ENCODE data around the gene DNAJC2.
"Not testable (repeated sequence)": the region's sequence is repeated elsewhere in the genome, so short reads cannot be mapped to it uniquely, and the experiment has no call there.

DNAJC2 gene

DNA sequence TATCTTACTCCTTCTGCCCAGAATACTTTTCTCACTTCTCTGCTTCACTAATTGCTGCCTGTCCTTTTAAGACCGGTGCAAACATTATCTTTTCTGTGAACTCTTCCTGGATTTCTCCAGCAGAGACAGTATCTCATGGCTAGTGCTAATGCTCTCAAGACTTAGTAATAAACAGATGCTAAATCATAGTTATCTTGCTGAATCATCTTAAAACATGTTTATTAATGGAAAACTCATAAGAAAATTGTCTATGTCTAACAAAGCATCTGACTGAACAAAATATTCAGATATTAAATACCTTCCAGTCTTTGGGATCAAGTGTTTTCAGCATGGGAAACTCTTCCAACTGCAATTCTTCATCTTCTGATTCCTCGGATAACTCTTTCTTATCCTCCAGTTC is 3.1 kb downstream of the DNAJC2 start:
- no peak for DNase-seq

DNA sequence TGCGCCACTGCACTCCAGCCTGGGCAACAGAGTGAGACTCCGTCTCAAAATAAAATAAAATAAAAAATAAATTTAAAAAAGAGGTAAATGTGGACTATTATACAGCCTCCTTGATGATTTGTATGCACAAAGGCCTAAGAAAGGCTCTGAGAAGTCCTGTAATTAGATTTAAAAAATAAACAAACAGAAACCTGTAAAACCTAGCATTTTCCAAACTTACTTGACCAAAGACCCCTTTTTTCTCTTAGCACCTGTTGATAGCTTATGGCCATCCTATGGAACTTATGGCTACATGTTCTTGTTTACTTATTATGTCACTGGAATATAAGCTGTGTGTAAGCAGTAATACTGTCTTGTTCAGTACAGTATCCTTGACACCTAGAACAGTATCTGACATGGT is 5.7 kb downstream of the DNAJC2 start:
- DNase-seq, result no peak

DNA sequence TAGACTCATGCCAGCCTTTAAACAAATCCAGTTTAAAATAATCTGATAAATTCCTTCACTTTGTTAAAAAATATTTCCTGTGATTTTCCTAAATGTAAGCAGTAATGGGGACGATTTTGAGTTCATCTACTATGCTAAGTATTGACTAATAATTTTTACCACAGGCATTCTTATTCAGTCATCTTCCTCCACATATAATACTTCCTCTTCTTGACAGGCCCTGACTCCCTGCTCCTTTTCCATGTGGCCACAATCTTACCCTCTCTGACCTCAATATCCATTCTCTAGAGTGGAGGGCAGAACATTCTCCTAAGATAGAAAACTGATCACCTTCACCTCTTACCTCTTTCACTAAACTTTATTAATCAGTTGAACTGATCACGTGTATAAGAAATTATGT is 7.8 kb downstream of the DNAJC2 start:
- peak; percentile 65 for DNase-seq

DNA sequence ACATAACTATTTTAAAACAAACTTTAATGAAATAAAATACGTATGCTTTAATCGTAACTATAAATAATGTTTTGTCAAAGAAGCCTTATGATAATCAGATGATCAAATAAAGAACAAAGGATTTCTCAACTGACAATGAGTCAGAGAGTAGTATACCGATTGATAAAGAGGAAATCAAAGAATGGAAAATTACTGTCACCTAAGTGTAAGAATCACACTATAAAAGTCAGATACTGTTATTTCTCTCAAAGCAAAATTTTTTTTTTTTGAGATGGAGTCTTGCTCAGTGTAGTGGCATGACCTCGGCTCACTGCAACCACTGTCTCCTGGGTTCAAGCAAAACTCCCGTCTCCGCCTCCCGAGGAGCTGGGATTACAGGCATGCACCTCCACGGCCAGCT is 18.8 kb downstream of the DNAJC2 start:
- no peak for DNase-seq

DNA sequence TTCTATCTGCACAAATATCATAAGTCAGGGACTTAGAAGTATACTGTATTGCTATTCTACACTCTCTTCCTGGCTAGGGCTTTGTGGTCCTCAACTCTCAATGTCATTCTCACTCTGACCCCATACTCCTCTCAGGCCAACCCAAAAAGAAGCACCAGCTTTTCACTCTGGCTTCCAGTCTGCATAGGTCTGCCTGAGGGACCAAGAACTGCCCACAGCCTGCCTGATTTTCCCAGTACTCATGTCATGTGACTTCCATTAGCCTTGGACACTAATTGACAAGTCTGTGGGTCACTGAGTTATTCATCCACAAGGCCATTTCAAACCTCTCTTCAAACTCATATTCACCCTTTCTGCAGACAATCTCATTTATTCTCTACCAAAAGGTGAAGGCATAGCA is 27.6 kb downstream of the DNAJC2 start:
- no peak for DNase-seq

DNA sequence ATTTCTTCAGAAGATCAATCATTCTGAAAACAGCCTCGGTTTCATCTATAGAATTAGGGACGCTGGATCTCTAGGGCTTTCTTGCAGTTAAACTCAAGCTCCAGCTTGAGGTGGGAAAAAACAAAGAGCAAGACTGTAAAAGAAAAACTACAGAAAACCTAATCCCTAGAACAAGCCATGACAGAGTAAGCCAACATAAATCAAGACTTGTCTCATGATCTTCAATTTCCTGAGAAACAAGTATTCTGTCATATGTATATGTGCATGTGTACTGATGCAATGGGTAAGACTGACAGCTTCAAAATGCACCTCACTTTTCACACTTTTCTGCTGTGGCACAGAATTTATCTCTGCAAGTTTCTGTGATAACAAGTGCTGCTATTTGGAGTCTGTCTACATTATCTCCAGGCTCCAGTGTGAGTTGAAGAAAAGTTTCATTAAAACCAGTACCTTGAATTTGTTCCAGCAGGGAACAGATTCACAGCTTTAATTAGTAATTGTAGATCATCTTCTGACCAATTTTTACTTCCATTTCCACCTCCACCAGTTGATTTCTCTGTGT is 28.1 kb downstream of the DNAJC2 start:
- no peak for DNase-seq

DNA sequence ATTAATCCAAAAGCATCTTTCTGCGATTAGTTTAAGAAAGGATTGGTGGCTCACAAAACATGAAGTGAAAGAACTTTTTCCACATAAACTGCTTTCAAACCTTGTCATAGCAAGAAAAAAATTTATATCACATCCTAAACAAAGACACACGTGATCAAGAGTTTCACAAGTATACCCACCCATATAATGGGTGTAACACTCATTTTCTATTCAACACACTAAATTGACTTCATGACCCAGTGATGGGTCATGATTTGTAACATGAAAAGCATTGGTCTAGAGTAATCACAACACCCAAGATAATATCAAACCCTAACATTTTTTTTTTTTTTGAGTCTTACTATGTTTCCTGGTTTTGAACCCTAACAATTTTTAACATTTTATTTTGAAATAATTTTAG is 29.7 kb downstream of the DNAJC2 start:
- no peak for DNase-seq

DNA sequence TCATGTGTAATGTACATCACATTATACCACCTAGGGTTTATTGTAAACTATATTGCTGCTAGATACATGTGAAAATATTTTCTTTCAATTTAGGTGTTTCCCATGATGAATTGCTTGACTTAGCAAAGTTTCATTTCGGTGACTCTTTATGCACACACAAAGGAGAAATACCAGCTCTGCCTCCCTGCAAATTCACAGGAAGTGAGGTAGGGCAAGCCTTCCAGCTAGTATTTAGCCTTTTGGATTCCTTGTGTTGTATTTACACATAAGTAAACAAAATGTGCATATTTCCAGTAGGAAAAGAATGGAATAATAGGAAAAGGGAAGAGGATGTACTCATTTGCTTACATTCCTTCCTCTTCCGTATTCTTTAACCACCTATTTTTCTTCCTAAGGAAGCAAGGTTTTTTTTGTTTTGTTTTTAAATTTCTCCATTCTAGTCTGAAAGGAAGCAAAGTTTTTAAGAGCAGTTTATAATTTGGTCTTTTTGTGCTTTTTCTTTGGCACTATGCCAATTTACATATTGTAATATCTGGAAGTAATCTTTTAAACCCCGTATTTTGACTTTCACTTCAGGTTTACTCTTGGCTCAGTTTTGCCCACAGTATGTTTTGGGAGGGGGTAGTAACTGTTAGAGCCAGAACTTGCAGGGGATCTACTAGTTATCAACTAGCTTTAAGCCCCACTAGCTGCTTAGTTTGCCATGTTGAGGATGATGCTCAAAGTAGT is 36.9 kb downstream of the DNAJC2 start:
- DNase-seq, result peak; percentile 7

DNA sequence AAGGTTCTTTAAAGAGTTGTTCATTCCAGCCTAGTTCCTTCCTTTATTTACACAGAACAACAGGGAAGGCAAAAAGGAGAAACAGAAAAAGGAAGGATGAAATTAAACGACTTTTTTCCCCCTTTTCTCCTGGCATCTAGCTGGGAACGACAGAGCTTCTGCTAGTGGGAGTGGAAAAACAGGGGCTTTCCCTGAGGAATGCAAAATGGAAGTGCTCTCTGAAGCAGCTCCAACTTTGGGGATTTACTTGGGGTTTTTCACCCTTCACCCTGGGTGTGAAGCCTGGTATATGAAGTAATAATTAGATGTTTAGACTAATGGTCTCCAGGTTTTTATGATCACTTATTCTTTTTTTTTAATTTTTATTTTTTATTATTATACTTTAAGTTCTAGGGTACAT is 43.1 kb downstream of the DNAJC2 start:
- no peak for DNase-seq

DNA sequence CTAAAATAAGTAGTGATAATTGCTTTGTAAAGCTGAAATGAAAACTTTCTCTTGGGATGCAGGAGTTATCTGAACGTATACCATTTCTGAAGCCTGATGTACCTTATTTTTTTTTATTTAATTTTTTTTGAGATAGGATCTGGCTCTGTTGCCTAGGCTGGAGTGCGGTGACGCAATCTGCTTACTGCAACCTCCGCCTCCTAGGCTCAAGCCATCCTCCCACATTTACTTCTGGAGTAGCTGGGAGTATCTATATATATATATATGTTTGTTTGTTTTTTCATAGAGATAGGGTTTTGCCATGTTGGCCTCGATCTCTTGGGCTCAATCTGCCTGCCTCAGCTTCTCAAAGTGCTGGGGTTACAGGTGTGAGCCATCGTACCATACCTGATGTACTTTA is 44.9 kb downstream of the DNAJC2 start:
- DNase-seq, result peak; percentile 21

DNA sequence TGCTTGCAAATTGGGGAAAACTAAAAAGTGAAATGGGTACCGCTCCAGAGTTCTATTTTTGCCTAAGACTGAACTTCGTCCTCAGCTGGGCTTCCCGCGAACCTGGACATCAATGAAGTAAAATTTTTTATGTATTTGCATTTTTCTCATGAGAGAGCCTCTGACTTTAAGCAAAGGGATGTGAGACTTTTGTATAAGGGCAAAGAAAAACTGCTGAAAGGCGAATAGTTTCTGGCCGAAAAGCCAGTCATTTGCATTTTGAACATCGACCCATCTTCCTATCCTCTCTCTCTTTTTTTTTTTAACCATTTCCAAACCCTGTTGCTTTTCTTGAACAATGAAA is 46.8 kb downstream of the DNAJC2 start:
- DNase-seq, result no peak

DNA sequence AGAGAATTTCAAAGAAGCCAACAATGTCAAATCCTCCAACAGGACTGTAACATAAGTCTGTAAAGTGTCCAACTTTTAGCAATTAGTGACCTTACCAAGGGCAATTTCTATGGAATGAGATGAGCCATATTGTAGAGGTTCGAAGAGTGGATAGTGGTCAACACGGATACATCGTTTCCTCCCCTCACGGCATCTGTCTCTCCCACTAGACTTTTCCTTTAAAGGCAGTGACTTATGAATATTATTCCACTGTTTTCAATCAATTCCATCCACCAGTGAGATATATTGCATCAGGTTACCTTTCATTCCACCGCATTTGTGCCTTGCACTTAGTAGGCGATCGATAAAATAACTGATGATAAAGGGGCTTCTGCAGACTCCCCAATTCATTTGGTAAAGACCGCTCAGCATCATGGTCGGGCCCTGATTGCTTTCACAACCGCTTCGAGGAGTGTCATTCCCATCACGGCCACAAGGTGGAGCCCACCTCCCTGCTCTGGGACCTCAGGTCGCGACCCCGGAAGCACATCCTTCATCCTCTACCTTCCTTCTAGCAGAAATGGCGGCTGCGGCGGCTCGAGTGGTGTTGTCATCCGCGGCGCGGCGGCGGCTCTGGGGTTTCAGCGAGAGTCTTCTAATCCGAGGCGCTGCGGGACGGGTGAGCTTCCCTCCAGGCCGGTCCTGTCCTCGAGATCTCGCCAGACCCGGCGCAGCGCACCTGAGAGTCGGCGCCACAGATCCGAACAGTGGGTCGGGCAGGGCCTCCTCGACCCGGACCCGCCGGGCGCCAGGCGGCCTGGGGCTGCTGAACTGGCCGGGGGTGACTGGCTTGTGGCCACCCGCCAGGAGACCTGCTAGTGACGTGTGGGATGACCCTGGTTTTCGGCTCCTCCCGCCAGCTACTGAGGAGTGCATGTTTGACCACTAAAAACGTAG is 47.4 kb downstream of the DNAJC2 start, which contains the start of gene PMPCB:
Gene PMPCB (plus strand): TSS at position 535 of the 936 bp plus-strand sequence. CDS start 25 bp downstream, at position 560.
- peak; percentile 89 for DNase-seq

DNA sequence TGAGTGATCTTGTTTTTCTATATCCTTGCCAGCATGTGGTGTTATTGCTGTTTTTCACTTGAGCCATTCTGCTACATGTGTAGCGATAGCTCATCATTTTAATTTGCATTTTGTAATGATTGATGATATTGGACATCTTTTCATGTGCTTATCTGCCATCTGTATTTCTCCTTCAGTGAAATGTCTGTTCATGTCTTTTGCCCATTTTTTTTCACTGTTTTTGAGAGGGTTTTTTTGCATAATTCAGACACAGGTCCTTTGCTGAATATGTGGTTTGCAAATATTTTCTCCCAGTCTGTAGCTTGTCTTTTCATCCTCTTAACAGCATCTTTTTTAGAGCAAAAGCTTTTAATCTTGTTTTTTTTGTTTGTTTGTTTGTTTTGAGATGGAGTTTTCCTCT is 51.0 kb downstream of the DNAJC2 start:
- DNase-seq, result no peak

DNA sequence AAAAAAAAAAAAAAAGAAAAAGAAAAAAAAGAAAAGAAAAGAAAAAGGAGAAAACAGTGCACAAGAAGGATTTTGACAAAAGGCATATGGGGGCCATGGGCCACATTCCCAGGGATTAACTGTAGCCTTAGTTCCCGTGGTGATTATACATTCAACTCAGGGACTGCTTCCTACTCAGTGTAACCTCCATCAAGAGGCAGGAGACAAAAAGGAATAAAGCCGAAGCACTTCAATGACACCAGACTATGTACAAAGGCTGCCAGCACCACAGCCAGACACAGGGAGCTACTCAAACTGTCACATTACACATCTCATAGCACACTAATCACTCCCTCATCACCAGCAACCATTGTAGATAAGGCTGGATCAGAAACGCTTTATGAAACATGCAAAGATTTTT is 52.4 kb downstream of the DNAJC2 start:
- DNase-seq, result no peak

DNA sequence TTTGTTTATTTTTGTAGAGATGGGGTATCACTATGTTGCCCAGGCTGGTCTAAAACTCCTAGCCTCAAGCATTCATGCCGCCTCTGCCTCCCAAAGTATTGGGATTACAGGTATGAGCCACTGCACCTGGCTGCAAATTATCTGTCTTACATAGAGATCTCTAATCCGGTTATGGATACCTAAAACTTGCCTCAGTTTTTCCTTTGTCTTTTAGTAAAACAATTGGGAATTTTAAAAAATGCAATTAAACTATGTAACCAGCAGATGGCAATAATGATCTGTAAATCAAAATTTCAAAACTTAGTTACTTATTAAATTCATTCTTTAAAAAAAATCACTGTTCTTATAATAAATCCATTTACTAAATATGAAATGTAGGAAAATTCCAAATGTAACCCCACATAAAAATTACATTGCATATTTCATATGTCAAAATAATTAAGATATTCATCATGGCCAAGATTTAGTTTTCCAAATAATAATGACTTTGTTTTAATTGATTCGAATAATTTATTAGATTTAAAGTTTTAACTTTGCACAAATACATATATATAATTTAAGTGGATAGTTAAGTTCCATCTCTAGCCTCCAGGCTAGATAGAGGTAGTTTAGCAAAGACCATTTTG is 61.7 kb downstream of the DNAJC2 start:
- DNase-seq, result not testable (repeated sequence)

DNA sequence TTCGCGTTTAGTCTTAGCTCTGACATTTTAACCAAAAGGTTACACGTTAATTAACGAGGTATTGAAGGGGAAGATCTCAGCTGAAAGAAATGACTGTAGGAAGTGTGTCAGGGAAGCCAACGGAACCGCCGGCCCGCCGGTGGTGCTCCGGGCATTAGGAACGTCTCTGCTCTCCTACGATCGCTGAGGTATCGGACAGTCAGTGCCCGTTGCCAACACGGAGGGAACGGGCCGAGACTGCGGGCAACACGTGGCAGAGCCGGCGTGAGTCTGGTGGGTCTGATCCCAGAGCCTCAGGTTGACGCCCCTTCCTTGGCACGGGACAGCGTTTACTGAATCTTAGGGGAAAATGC is 63.8 kb downstream of the DNAJC2 start:
- not testable (repeated sequence) for DNase-seq

DNA sequence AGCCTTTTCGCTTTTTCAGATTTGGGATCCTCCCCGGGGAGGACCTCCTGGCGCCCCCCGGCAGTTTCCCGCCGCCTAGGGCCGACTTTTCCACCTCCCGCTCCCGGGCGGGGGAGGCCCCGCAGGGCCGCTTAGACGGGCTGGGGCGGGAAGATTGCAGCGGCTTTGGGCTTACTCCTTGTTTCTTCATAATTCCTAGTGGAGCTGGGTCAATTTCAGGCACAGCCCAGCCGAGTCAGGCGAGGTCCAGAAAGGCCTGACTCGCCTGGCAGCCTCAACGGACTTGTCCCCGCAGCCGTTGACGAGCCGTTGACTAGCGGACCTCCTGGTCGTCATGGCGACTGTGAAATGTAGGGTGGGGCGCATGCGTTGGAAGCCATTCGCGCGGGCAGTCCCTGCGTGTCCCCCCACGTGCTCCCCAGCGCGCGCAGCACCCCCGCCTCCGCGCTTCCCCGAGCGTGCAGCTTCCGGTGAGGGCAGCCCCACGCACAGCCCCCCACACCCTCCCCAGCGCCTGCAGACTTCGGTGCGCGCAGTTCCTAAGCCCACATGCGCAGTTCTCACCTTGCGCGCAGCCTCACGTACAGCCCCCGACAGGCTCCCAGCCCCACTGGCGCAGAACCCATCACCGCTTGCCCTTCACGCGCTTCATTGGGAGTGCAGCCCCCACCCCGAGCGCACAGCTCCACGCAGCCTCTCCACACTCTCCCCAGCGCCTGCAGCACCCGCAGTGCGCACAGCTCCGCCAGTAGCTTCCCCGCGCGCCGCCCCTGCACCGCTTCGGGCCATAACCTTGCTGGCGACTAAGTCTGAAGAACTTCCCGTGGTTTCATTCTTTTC is 64.4 kb downstream of the DNAJC2 start:
- peak; percentile 79 for DNase-seq

DNA sequence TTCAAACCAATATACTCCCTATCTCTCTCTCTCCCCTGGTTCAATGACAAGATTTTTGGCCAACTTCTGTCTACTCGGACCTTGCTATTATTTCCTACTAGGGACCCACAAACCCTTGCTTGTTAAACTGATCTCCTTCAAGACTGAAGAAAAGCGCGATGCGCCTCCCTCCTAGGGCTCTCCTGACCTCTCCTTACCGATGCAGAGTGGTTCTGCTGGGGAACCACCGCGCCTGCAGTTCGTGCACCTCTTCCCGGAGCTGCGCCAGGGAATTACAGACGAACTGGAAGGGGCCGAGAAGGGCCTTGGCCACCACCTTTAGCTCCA is 65.0 kb downstream of the DNAJC2 start:
- DNase-seq, result peak; percentile 16

DNA sequence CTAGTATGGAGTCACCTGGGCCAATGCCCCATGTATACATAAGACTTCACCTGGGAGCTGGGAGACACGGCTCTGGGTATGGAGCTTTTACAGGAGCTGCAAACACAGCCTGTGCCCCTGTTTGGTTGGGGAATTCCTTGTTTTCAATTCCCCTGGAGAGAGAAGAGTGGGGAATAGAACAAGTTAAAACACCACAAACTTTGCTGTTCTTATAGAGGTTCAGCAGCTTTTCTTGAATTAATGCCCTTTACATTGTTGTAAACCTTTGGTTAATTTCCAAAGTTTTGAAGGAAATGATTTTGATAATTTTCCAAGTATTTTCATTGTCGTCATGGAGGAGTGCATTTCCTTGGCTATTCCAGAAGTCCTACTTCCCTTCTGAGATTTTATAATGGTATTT is 66.4 kb downstream of the DNAJC2 start:
- not testable (repeated sequence) for DNase-seq

DNA sequence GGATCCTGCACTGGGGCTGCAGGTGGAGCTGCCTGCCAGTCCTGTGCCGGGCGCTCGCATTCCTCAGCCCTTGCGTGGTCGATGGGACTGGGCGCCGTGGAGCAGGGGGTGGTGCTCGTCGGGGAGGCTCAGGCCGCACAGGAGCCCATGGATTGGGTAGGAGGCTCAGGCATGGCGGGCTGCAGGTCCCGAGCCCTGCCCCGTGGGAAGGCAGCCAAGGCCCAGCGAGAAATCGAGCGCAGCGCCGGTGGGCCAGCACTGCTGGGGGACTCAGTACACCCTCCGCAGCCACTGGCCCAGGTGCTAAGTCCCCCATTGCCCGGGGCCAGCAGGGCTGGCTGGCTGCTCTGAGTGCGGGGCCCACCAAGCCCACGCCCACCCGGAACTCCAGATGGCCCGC is 69.7 kb downstream of the DNAJC2 start:
- not testable (repeated sequence) for DNase-seq

DNA sequence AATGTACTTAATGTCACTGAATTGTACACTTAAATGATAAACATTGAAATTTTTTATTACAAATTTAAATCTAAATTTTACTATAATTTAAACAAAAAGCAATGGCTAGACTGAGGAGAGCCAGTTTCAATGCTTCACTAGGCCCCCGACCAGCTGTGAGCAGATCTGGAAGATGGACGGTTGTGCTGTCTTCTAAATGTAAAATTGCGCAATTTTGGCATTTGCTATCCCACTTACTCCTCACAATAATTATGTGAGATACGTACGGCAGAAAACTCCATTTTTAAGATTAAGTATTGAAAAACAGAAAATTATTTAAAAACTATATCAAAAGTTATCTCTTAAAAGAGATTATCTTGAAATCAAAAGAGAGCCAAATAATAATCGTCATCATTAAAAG is 71.2 kb downstream of the DNAJC2 start:
- not testable (repeated sequence) for DNase-seq

DNA sequence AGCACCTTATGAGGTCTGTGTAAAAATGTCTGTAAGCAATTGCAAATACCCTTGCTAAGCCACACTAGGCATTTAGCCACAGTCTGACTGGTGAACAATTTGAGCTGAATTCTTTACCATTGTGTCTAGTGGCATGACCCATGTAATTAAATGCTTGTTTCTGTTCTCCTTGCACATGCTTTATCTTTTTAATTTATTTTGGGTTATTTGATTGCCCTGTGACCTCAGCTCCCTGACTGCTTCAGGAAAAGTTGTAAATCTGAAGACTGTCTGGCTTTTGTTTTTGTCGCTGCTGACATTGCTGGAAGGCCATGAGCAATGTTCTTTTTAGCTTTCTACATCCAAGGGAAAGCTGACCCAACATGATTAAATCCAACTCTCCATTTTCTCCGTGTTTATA is 78.3 kb downstream of the DNAJC2 start:
- DNase-seq, result not testable (repeated sequence)

DNA sequence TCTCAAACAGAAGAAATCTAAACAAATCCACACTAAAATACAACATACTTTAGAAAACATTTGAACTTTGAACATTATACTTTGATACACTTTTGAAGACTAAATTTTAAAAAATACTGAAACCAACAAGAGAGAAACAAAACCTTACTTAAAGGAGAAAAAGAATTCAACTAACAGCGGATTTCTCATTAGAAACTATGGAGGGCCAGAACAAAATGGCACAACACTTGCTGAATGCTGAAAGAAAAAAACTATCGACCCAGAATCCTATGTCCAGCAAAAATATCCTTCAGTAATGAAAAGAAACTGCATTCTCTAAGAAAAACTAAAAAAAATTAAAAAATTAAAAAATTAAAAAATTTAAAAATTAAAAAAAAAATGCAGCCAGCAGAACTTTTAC is 80.5 kb downstream of the DNAJC2 start:
- DNase-seq, result not testable (repeated sequence)
